ENCODE results near the gene NR3C2.
"Not testable (repeated sequence)": the region's sequence is repeated elsewhere in the genome, so short reads cannot be mapped to it uniquely, and the experiment has no call there.

The NR3C2 gene

DNA sequence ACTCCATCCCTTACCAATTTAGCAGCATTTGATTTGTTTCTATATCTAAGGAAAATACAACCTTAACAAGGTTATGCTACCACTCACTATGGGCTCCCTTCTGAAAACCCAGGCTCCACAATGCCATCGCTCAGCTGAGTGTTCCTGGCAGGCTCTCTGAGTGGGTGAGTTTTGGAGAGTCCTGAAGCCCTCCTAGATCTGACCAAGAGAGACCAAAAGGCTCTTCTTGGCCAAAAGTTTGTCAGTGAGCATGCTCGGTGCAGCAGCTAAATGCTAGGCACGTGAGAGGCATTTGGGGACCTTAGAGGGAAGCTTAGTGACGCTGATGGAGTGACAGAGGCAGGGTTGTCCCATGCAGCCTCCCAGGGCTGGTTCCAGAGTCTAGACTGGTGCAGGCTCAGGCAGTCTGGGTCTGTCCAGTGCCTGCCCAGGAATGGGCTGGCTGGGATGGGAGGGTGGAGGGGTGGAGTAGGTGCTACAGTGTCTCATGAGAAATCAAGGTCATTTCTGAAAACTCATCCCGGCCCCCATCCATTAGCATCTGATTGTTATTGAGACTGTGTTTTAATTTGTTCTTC is 346.8 kb downstream of the NR3C2 start:
- DNase-seq: no peak

DNA sequence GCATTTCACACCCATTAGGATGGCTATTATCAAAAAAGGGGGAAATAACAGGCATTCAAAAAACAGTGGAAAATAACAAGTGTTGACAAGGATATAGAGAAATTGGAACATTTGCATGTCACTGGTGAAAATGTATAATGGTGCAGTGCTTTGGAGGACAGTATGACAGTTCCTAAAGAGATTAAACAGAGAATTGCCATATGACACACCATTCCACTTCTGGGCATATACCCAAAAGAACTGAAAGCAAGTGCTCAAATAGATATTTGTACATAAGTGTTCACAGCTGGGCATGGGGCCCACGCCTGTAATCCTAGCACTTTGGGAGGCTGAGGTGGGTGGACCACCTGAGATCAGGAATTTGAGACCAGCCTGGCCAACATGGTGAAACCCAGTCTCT is 348.1 kb downstream of the NR3C2 start:
- DNase-seq: no peak

DNA sequence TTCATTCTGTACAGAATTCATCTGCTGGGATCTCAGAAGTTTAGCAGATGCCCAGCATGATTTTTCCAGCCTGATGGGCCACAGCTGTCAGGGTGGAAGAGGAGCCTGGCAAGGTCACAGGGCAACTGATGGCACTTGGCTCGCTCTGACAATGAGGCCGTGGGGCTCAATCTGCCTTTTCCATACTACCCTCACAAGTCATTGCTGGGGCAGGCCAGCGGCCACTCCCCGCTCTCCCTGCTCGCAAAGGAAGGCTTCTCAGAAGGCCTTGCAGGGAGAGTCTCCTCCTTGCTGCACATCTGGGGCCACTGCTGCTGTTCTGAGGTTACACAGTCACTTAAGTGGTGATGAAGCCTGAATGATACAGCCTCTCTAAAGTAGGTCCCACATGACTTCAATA is 349.1 kb downstream of the NR3C2 start:
- no peak for DNase-seq

DNA sequence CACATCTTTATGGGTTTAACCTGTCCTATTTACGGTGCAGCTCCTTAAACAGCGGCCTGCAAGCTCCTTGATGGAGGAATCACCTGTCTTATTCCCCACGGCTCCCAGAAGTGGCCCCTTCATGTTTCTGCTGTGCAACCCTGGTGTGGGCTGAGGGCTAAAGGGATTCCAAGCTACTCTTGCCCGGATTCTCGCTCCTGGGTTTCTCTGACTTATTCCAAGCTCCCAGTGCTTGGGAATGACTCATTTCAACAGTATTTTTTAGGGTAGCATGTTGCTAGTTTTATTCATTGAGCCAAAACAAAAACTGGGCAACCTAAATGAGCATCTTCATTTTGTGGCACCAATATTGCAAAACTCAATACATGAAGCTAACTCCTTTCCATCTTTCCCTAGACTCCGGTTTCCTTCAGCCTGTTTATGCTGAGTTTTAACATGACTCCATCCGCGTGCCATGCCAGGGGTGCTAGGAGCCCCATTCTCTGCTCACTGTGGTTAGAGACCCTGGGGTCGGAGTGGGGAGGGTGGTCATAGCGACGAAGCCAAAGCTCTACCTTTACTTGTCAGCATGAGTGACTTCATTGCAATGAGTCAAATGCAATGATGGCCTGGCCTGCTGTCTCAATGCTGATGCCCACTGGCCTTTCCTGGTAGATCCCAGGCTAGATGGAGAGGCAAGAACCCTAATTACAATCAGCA is 349.7 kb downstream of the NR3C2 start:
- DNase-seq: no peak

DNA sequence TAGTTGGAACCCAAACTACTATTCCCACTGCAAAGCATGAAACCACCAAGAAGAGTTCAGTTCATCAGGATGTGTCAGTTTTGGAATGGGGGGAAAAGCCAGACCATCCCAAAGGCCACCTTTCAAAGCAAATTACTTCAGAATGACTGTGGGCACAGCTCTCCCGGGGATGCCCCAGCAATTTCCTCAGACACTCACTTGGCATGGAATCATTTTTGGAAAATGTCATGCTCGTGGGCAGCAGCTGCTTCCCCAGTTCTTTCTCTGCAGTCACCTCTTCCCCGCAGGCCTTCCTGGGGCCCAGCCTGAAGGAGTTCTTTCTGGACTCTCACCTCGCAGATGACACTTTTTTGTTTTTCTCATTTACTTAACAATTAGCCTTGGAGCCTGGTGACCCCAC is 350.3 kb downstream of the NR3C2 start:
- no peak for DNase-seq

DNA sequence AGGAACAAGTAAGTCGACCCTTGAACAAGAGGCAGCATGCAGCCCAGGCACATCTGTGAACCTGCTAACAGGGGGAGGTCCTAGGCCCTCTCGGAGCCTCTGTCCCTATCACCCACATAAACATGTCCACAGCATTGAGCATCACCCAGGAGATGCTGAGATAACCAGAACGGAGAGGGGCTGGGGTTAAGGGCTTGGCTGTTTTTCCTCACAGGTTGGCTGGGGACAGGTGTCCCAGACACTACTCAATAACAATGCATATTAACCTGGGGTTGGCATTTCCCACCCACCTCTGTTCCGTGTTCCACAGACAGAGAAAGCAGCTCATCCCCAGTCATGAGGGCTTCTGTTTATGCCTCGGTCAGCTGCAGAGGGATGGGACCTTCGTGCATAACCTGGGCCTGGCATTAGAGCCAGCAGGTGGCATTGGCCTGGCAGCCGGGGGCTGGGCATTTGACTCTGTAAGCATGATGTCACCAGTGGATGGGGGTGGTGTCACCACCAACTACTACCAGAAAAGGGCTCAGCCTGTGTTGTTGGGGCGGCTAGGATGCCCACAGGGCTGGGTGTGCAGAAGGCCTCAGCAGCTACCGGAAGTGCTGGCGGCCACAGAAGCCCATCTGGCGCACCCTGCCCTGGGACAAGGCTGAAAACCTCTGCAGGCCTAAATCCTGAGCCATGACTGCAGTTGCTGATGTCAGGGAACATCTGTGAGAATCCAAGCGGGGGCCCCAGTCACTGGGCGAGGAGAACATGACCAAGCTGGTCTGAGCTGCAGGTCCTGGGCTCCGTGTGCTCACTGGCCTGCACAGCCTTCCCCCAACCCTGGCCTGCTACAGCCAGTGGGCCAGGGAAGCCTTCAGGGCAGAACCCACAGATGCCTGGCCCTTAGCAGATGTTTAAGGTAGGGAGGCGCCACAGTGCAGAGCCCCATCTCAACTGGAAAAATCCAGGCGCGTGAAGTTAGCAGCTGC is 351.4 kb downstream of the NR3C2 start:
- no peak for DNase-seq

DNA sequence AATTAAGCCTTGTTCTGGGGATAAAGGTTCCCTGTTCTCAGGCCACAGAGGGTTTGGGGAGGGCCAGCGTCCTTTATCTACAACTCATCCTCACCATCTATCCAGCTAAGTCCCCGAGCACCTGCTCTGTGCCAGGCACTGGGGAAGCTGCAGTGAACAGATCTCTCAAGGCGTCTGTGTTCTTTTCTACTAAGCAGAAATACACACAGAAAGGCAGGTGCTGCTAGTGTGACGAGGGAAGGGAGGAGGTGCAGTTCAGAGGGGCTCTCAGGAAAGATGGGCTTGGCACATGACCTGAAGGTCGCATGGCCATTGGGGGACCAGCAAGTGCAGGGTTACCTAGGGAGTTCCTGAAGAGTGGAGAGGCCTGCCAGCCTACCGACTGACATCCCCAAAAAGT is 352.2 kb downstream of the NR3C2 start:
- DNase-seq: no peak

DNA sequence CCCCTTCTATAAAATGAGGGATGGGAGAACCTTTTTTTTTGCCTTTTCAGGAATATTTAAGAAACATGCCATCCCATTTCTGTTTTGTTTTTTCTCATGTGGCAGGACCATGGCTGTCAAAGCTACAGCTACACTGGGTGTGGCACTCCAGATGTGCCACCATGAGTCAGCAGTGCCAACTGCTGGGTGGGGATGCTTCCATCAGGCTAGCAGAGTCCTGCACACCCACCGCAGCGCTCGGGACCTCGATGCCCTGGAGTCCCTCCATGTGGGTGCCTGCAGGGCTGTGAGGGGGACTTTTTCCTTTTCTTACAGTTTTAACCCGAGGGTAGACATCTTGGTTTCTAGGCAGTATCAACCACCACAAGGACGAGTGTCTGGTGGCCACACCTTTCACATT is 352.6 kb downstream of the NR3C2 start:
- no peak for DNase-seq

DNA sequence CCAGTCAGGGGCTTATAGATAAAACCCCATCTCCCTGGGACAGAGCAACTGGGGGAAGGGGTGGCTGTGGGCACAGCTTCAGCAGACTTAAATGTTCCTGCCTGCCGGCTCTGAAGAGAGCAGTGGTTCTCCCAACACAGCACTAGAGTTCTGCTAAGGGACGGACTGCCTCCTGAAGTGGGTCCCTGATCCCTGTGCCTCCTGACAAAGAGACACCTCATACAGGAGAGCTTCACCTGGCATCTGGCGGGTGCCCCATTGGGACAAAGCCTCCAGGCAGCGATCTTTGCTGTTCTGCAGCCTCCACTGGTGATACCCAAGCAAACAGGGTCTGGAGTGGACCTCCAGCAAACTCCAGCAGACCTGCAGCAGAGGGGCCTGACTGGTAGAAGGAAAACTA is 359.1 kb downstream of the NR3C2 start:
- not testable (repeated sequence) for DNase-seq

DNA sequence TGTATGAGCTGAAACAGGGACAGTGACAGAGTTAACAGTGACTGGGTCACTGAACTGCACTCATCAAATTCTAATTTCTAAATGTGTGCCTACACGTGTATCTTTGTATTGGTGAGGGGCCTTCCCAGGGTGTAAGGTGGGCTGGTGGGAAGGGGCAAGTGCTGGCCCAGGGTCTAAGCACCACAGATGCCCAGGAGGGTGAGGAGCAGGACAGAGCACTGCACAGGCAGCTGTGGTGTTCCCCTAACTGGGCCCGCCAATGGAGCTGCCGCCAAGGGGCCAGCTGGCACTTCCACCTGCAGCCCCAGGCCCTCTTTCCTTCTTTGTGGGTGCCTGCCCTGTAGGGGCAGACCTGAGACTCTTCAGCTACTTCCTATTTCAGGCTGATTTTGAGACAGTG is 360.5 kb downstream of the NR3C2 start:
- DNase-seq: no peak

DNA sequence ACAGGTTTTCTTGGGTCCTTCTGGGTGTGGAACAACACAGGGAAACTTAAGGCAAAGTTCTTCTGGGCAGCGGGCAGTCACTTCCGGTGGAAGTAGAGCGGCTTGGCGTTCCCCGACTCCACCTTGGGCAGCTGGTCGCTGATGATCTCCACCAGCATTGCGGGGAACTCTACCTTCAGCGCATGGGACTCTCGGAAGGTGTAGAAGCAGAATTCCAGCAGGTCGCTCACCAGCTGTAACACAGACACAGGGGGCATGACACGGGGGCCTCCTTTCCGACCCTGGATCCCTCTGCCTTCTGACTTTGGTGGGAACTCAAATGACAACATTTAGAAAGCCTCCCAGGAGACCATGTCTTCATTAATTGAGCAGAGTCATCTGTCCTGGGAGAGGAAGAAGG is 360.9 kb downstream of the NR3C2 start:
- DNase-seq: no peak

DNA sequence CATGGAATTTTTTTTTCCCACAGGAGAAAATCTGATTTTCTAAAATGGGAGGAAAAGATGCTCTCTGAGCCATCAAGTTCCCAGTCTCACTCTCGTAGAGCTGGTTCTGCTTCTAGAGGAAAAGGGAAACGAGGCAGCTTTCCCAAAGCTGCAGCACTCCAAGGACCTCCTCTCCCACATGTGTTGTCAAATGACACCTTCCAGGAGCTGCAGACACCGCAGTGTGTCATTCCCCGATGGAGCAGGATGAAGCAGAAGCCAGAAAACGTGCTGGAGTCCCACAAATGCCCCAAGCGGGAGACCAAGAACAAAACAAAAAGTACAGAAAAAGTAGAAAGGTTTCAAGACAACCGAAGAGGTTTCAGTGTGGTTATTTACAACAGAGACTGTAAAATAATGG is 362.3 kb downstream of the NR3C2 start:
- no peak for DNase-seq

DNA sequence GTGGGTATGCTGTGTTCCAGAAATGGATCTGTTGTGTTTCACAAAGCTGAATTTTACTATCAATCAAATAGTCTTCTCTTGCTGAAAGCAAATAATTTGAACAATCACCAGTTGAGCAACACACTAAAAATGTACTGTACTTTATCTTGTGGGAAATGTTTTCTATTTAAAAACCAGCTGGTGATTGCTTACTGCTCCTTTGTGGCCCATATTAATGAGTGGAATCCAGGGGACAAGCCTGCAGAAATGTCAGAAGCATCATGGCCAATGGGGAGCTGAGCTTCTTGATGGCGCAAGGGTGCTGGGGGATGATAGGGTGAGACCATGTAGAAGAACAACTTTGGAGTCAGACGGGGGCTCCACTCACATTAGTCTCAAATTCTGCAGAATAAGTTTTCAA is 364.2 kb downstream of the NR3C2 start:
- DNase-seq: peak; percentile 61

DNA sequence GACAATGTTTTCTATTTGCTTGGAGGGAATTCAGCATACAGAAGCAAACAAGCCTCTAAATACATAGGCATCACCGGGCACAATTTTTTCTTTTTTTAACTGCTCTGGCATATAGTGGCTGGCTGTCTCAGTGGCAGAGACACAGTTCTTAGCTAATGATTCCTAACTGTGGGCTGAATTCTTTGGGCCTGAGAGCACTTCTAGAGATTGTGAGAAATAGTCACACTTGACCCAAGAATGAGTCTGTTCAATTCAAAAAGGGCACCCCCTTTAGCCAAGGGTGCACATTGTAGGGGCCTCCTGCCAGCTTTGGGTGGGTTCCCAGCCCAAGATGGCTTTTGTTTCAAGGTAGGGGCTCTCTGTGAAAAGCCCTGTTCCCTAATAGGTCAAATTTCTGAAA is 364.6 kb downstream of the NR3C2 start:
- DNase-seq: no peak

DNA sequence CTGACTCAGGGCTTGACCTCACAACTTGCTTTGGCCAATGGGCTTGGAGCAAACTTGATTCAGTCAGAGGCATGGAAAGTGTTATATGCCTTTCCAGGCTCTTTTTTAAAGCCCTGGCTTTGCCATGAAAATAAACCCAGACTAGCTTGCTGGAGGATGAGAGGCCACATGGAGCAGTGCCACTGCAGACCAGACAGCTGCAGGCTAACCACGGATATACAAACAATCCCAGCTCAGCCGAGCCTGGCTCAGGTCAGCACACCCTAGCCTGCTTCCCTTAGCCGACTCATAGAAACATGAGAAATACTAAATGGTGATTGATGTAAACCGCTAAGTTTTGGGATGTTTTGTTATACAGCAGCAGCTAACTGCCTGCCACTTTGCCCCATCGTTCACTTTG is 365.2 kb downstream of the NR3C2 start:
- DNase-seq: peak; percentile 27

DNA sequence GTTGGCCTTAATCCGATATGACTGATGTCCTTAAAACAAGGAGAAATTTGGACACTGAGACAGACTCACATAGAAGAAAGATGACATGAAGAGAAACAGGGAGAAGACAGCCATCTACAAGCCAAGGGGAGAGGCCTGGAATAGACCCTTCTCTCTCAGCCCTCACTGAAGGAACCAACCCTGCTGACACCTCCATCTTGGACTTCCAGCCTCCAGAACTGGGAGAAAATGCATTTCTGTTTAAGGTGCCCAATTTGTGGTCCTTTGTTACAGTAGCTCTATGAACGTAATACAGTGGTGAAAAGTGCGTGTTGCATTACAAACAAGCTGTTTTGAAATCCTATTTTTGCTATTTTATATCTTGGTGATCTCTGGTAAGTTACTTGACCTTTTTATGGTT is 366.8 kb downstream of the NR3C2 start:
- DNase-seq: no peak

DNA sequence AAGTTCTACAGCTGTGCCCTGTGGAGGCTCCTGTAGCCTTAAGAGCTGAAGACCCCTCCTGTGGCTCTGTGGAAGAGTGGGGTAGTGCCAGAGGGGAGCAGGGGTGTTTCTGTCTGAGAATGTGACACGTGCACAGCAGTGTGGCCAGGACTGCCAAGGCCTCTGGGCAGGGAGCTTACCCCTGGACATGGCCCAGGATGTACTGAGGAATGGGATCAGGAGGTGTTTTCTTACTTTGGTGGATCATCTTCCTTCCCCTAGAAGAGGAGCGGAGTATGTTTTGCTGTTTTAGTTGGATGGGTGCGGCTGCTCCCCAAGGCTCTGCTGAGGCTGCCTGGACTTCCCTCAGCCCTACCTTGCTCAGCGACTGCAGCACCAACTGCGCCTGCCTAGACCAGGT is 367.8 kb downstream of the NR3C2 start:
- no peak for DNase-seq

DNA sequence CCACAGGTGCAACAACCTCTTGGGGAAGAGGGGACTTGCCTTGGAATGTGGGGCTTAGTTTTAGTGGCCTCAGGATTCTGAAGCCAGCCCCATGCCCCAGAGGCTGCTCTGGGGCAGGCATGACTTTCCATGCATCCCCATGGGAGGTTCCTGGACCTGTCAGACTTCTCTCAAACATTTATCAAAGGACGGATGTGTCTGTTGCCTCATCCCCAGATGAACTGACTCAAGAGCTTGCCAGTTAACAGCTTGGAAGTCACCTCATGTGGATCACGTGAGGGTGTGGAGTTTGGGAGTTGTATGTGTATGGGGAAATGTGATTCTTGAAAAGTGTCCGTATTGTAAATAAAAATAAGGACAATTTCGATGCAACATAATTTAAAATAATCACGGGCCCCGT is 368.9 kb downstream of the NR3C2 start:
- DNase-seq: no peak

DNA sequence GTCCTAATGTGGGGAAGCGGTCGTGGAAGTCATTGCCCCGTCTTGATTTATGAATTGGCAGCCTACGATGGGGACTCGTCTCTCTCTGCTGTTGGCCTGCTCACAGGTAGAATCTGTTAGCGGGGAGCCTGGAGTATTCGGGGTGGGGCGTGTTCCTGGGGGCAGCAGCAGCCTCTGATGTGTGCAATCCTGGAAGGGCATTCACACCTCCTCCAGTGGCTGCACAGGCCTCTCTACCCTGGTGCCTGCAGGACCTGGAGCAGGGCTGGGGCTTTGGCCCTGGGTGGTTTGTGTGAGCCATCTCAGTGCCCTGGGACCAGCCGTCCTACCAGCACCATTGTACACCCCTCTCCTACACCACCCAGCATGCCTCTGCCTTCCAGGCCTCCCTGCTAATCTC is 369.4 kb downstream of the NR3C2 start:
- DNase-seq: no peak

DNA sequence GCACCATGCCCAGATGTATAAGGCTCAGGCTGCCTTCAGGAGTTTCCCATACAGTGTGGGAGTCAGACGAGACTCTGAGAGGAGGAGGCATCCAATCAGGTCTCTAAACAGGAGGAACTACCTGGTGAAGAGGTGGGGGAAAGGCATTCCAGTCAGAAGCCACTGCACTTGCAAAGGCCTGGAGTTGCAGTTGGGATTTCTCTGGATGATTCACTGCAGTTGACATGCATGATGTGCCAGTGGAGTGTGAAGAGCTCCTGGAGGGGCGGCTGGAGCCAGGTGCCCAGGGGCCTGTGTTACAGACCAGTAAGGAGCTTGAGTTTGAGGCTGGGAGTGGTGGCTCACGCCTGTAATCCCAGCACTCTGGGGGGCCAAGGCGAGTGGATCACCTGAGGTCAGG is 371.2 kb downstream of the NR3C2 start:
- DNase-seq: no peak

DNA sequence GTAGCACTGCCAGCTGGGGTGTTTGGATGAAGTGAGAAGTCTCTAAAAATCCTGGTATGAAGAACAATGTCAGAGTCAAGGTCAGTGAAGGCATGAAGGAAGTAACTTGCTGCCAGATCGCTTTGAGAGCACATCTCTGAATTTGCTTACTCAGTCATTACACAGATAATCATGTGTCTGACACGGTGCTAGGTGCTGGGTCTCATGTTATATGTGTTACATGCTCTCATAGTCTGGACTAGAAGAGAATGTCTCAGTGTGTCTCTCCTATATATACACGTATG is 372.4 kb downstream of the NR3C2 start:
- no peak for DNase-seq

DNA sequence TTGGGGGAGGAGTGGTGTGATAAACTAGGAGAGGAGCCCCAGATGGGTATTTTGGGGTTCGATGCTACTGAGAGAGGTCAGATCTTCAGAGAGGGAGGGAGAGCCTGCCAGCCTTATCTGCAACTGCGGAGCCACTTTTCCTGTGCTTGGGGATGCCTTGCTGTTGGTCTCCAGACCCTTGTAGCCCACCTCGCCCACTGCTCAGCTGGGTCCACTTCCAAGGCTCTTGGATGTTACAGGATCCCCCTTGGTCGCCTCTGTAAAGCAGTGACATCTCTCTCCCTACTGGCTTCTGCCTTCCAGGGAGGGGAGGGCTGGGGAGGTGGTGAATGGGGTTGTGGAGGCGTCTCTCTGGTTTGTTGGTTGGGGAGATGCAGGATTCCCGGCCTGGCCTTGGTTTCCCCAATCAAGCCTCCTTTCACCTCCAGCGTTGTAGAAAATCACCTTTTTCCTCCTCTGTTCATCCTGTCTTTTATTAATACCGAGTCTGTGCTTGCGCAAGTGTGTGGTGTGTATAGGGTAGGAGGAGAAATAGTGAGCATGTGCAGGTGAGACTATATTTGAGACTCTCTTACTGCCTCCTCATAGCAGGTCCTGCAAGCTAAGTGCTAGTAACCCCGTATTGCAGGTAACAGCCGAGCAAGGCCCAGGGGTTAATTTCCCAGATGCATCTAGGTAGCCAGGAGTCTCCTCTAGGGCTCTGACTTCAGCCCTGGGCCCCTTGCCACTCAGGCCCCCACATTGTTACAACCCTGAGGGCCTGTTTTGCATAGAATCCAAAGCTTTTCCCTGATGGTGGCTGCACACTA is 372.9 kb downstream of the NR3C2 start:
- no peak for DNase-seq
